ENCODE measurements around the gene CEMIP2.

Gene CEMIP2

DNA sequence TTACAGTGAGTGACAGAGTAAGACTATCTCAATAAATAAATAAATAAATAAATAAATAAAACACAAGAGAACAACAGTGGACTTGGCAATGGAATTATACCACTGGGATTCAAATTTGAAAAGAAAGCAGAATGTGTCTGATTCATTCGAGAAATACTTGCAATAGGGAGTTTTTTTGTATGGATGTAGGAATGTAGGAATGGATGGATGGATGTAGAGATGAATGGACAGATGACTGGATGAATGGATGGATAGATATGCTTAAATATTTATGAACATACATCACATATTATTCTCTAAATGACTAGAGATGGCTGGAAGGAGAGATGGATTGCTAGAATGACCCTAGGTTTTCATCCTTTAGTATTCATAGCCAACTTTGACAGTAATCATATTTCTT is 22.0 kb upstream of the CEMIP2 start:
- Histone ChIP-seq H3K4me3 (replicated peaks; ENCODE audit: insufficient read depth, low read length) (no peak overlapping the region), H3K27ac (replicated peaks) (no peak overlapping the region), H3K27me3 (ENCODE audit: insufficient read depth, poor library complexity, severe bottlenecking) (no peaks in the 10 kb centered on the region)
- TF ChIP-seq, protein P1, sequence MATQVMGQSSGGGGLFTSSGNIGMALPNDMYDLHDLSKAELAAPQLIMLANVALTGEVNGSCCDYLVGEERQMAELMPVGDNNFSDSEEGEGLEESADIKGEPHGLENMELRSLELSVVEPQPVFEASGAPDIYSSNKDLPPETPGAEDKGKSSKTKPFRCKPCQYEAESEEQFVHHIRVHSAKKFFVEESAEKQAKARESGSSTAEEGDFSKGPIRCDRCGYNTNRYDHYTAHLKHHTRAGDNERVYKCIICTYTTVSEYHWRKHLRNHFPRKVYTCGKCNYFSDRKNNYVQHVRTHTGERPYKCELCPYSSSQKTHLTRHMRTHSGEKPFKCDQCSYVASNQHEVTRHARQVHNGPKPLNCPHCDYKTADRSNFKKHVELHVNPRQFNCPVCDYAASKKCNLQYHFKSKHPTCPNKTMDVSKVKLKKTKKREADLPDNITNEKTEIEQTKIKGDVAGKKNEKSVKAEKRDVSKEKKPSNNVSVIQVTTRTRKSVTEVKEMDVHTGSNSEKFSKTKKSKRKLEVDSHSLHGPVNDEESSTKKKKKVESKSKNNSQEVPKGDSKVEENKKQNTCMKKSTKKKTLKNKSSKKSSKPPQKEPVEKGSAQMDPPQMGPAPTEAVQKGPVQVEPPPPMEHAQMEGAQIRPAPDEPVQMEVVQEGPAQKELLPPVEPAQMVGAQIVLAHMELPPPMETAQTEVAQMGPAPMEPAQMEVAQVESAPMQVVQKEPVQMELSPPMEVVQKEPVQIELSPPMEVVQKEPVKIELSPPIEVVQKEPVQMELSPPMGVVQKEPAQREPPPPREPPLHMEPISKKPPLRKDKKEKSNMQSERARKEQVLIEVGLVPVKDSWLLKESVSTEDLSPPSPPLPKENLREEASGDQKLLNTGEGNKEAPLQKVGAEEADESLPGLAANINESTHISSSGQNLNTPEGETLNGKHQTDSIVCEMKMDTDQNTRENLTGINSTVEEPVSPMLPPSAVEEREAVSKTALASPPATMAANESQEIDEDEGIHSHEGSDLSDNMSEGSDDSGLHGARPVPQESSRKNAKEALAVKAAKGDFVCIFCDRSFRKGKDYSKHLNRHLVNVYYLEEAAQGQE (IDR thresholded peaks at IDR 0.05; ENCODE audit: insufficient replicate concordance, low read depth) = no peak
- TF ChIP-seq SPI1 (IDR thresholded peaks at IDR 0.05; ENCODE audit: borderline replicate concordance, low read depth) (no peak), POLR2AphosphoS5 (IDR thresholded peaks at IDR 0.05; ENCODE audit: low read depth) (no peak)
- TF ChIP-seq, protein P2, sequence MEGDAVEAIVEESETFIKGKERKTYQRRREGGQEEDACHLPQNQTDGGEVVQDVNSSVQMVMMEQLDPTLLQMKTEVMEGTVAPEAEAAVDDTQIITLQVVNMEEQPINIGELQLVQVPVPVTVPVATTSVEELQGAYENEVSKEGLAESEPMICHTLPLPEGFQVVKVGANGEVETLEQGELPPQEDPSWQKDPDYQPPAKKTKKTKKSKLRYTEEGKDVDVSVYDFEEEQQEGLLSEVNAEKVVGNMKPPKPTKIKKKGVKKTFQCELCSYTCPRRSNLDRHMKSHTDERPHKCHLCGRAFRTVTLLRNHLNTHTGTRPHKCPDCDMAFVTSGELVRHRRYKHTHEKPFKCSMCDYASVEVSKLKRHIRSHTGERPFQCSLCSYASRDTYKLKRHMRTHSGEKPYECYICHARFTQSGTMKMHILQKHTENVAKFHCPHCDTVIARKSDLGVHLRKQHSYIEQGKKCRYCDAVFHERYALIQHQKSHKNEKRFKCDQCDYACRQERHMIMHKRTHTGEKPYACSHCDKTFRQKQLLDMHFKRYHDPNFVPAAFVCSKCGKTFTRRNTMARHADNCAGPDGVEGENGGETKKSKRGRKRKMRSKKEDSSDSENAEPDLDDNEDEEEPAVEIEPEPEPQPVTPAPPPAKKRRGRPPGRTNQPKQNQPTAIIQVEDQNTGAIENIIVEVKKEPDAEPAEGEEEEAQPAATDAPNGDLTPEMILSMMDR (IDR thresholded peaks at IDR 0.05; ENCODE audit: insufficient read depth, low read length) = no peak
- DNase-seq (ENCODE audit: low read depth in 1 of 2, low spot score in 1 of 2) = no peak

DNA sequence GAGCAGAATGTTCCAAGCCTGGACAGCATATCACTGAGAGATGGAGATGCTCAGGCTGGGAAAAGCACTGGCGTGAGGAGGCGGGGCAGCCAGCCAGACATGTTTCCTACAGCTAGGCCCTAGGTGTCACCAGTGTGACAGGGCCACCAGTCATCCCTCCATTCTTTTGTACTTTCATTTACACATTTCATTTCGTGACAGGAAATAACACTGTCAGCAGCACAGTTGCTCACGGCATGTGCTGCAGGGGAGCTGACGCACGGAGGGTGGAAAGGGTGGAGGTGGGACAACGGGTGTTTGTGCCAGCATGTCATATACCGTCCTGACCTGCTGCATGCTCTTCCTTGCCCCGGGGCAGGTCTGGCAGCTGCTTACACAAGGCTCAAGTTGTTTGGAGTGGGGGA is 14.8 kb upstream of the CEMIP2 start:
- H3K27me3 ChIP-seq (ENCODE audit: insufficient read depth, poor library complexity, severe bottlenecking) = no peaks in the 10 kb centered on the region
- DNase-seq (ENCODE audit: low read depth in 1 of 2, low spot score in 1 of 2) = no peak

DNA sequence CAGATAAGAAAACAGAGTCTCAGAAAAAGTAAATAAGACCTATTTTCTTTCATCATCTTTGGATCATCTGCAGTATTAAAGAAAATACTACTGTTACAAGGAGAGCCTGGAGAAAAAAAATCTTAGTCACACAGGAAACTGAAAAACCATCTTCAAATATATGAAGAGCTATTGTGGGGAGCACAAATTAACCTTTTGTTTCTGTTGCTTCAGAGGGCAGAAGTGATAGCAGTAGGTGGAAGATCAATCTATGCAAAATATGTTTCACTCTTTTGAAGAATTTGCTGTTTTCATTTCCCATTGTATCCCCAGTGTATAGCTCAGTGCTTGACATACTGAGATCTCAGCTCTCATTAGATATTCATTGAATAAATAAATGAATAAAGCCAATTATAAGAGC is 13.1 kb upstream of the CEMIP2 start:
- Histone ChIP-seq H3K4me3 (replicated peaks; ENCODE audit: insufficient read depth, low read length) (no peak overlapping the region), H3K27ac (replicated peaks) (no peak overlapping the region), H3K27me3 (ENCODE audit: insufficient read depth, poor library complexity, severe bottlenecking) (no peaks in the 10 kb centered on the region)
- TF ChIP-seq, protein P2 (IDR thresholded peaks at IDR 0.05; ENCODE audit: insufficient read depth, low read length) = no peak
- DNase-seq (ENCODE audit: low read depth in 1 of 2, low spot score in 1 of 2) = no peak

More for the DNA sequence above, 14.8 kb upstream of the CEMIP2 start:
- TF ChIP-seq SPI1 (IDR thresholded peaks at IDR 0.05; ENCODE audit: borderline replicate concordance, low read depth) (no peak), GABPA (IDR thresholded peaks at IDR 0.05; ENCODE audit: low read depth) (no peak)
- TF ChIP-seq, protein P2 (IDR thresholded peaks at IDR 0.05; ENCODE audit: insufficient read depth, low read length) = no peak
- TF ChIP-seq, protein P1 (IDR thresholded peaks at IDR 0.05; ENCODE audit: insufficient replicate concordance, low read depth) = no peak
- no peak overlapping the region for H3K4me3 ChIP-seq (replicated peaks; ENCODE audit: insufficient read depth, low read length)
- no peak overlapping the region for H3K27ac ChIP-seq (replicated peaks)

DNA sequence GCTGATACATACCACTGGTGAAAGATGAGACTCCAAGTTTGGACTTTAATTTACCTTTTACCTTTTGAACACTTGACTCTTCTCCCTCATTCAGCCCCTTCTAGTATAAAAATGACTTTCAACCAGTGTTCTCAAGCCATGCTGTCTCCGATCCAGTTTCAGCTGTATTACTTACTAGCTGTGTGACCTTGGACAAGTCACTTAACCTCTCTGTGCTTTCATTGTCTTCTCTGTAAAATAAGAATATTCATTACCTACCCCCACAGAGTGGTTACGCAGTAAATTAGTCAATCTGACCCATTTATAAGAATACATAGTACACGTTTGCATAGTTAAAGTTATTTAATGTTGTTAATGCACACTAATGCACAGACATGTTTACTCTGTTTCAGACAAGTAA is 12.6 kb upstream of the CEMIP2 start:
- H3K27ac ChIP-seq (replicated peaks) = no peak overlapping the region
- no peaks in the 10 kb centered on the region for H3K27me3 ChIP-seq (ENCODE audit: insufficient read depth, poor library complexity, severe bottlenecking)
- DNase-seq (ENCODE audit: low read depth in 1 of 2, low spot score in 1 of 2) = no peak
- TF ChIP-seq GABPA (IDR thresholded peaks at IDR 0.05; ENCODE audit: low read depth) (no peak), SPI1 (IDR thresholded peaks at IDR 0.05; ENCODE audit: borderline replicate concordance, low read depth) (no peak), POLR2AphosphoS5 (IDR thresholded peaks at IDR 0.05; ENCODE audit: low read depth) (no peak)
- TF ChIP-seq, protein P2 (IDR thresholded peaks at IDR 0.05; ENCODE audit: insufficient read depth, low read length) = no peak
- TF ChIP-seq, protein P1 (IDR thresholded peaks at IDR 0.05; ENCODE audit: insufficient replicate concordance, low read depth) = no peak
- no peak overlapping the region for H3K4me3 ChIP-seq (replicated peaks; ENCODE audit: insufficient read depth, low read length)

All from HL-60 (cell line).